ENCODE measurements around the gene PYGM. TPM values are rescaled to one million over a fixed set of nuclear protein-coding genes. Genes with fewer than 3 reads are reported as not detected.

PYGM gene
- total RNA-seq, 1 donor from 2014 or later = 4.8 TPM

- DNase-seq (no peak), ATAC-seq (ENCODE audit: low read depth) (no peak)
- Mint-ChIP-seq H3K9me3 (no peaks in the 10 kb centered on the region), H3K27me3 (no peaks in the 10 kb centered on the region), H3K36me3 (ENCODE audit: low read depth) (peaks cover 82% of the 10 kb centered on the region), H3K4me3 (no peak overlapping the region), H3K4me1 (peaks cover 19% of the 10 kb centered on the region), H3K27ac (peak overlapping the region; percentile 69)
- ChIA-PET CTCF (interaction anchor here (0.9 to 1.1 kb wide), 2 partner anchors 26 to 46 kb away, joined by 3 read pairs; no protein-coding TSS in a partner anchor), POLR2A (interaction anchor here (2.1 to 3.0 kb wide), 2 partner anchors 7 to 10 kb away, joined by 6 to 10 read pairs; no protein-coding TSS in a partner anchor)
- intact Hi-C loops (cut with micrococcal nuclease) = no loop called here
- TF ChIP-seq CTCF (IDR thresholded peaks at IDR 0.05) = no peak
These were observed 24.7 kb downstream of the PYGM start for GRCh38 chr11:64734811-64735724.

- no peak for TF ChIP-seq CTCF (IDR thresholded peaks at IDR 0.05)
- no peaks in the 10 kb centered on the region for H3K27me3 Mint-ChIP-seq
- no peak overlapping the region for H3K27ac Mint-ChIP-seq
- no peak for DNase-seq
- ChIA-PET CTCF (no interaction called here), POLR2A (no interaction called here)
- no peak overlapping the region for H3K4me3 Mint-ChIP-seq
- H3K4me1 Mint-ChIP-seq = peaks cover 17% of the 10 kb centered on the region
- intact Hi-C loops (cut with micrococcal nuclease) = no loop called here
- H3K36me3 Mint-ChIP-seq (ENCODE audit: low read depth) = peaks cover 82% of the 10 kb centered on the region
- ATAC-seq (ENCODE audit: low read depth) = no peak
- no peaks in the 10 kb centered on the region for H3K9me3 Mint-ChIP-seq
These were observed 28.2 kb downstream of the PYGM start for GRCh38 chr11:64731601-64732000.

GRCh38 chr11:64729851-64730382 lies 29.9 kb downstream of the PYGM start:
- Mint-ChIP-seq H3K27ac (peak overlapping the region; percentile 50), H3K27me3 (no peaks in the 10 kb centered on the region), H3K36me3 (ENCODE audit: low read depth) (peaks cover 69% of the 10 kb centered on the region), H3K4me1 (peaks cover 17% of the 10 kb centered on the region), H3K9me3 (no peaks in the 10 kb centered on the region), H3K4me3 (no peak overlapping the region)
- ATAC-seq (ENCODE audit: low read depth) (peak; percentile 40), DNase-seq (no peak)
- TF ChIP-seq CTCF (IDR thresholded peaks at IDR 0.05) = no peak
- ChIA-PET CTCF (no interaction called here), POLR2A (interaction anchor here (0.7 kb wide), 1 partner anchor 10 kb away, joined by 3 read pairs; no protein-coding TSS in a partner anchor)
- intact Hi-C loops (cut with micrococcal nuclease) = no loop called here

GRCh38 chr11:64728757-64729365 lies 30.9 kb downstream of the PYGM start:
- no peaks in the 10 kb centered on the region for H3K9me3 Mint-ChIP-seq
- TF ChIP-seq CTCF (IDR thresholded peaks at IDR 0.05) = no peak
- ATAC-seq (ENCODE audit: low read depth) = no peak
- ChIA-PET POLR2A (interaction anchor here (0.6 to 0.7 kb wide), 2 partner anchors 11 to 74 kb away, joined by 3 read pairs; no protein-coding TSS in a partner anchor), CTCF (no interaction called here)
- H3K27ac Mint-ChIP-seq = peak overlapping the region; percentile 41
- intact Hi-C loops (cut with micrococcal nuclease) = no loop called here
- no peak for DNase-seq
- H3K27me3 Mint-ChIP-seq = no peaks in the 10 kb centered on the region
- H3K4me1 Mint-ChIP-seq = peaks cover 25% of the 10 kb centered on the region
- peaks cover 59% of the 10 kb centered on the region for H3K36me3 Mint-ChIP-seq (ENCODE audit: low read depth)
- no peak overlapping the region for H3K4me3 Mint-ChIP-seq

Measured in activated B cell treated with CpG ODN at 0.5 μM for 24 hours (primary cell).